Measurements from ENCODE around the gene ZNF488.
"Not testable (repeated sequence)": the region's sequence is repeated elsewhere in the genome, so short reads cannot be mapped to it uniquely, and the experiment has no call there.

The ZNF488 gene

GRCh38 chr10:47402641-47403301 is 18.7 kb upstream of the ZNF488 start:
- no peaks in the 10 kb centered on the region for H3K27me3 ChIP-seq (ENCODE audit: control insufficient read depth, insufficient read depth, low read length, poor library complexity, severe bottlenecking)
- H3K4me1 ChIP-seq (ENCODE audit: control insufficient read depth, insufficient read depth, low read length): peaks cover 22% of the 10 kb centered on the region
- H3K9me3 ChIP-seq (ENCODE audit: control insufficient read depth, low read length): no peaks in the 10 kb centered on the region
- H3K4me3 ChIP-seq (ENCODE audit: insufficient read depth, low read depth, low read length): no peak overlapping the region
- WGBS, 2 experiments: 28 to 33% methylated on average over 4 of the region's 4 CpGs
- H3K36me3 ChIP-seq (ENCODE audit: control insufficient read depth, insufficient read depth, low read length): no peaks in the 10 kb centered on the region
- H3K27ac ChIP-seq (ENCODE audit: insufficient read depth, low read depth, low read length, poor library complexity, severe bottlenecking): no peak overlapping the region

- WGBS, 2 experiments: 72 to 78% methylated on average over 10 of the region's 10 CpGs
- H3K9me3 ChIP-seq (ENCODE audit: control insufficient read depth, low read length): no peaks in the 10 kb centered on the region
- no peaks in the 10 kb centered on the region for H3K27me3 ChIP-seq (ENCODE audit: control insufficient read depth, insufficient read depth, low read length, poor library complexity, severe bottlenecking)
- no peaks in the 10 kb centered on the region for H3K36me3 ChIP-seq (ENCODE audit: control insufficient read depth, insufficient read depth, low read length)
- H3K4me3 ChIP-seq (ENCODE audit: insufficient read depth, low read depth, low read length): no peak overlapping the region
- H3K27ac ChIP-seq (ENCODE audit: insufficient read depth, low read depth, low read length, poor library complexity, severe bottlenecking): no peak overlapping the region
- peaks cover 22% of the 10 kb centered on the region for H3K4me1 ChIP-seq (ENCODE audit: control insufficient read depth, insufficient read depth, low read length)
These were observed 18.0 kb upstream of the ZNF488 start for GRCh38 chr10:47401874-47402640.

GRCh38 chr10:47401210-47401609 is 17.1 kb upstream of the ZNF488 start:
- H3K9me3 ChIP-seq (ENCODE audit: control insufficient read depth, low read length): no peaks in the 10 kb centered on the region
- no peaks in the 10 kb centered on the region for H3K36me3 ChIP-seq (ENCODE audit: control insufficient read depth, insufficient read depth, low read length)
- H3K4me3 ChIP-seq (ENCODE audit: insufficient read depth, low read depth, low read length): no peak overlapping the region
- 97% methylated on average over 4 of the region's 4 CpGs for WGBS, 2 experiments
- no peaks in the 10 kb centered on the region for H3K27me3 ChIP-seq (ENCODE audit: control insufficient read depth, insufficient read depth, low read length, poor library complexity, severe bottlenecking)
- no peak overlapping the region for H3K27ac ChIP-seq (ENCODE audit: insufficient read depth, low read depth, low read length, poor library complexity, severe bottlenecking)
- H3K4me1 ChIP-seq (ENCODE audit: control insufficient read depth, insufficient read depth, low read length): peaks cover 22% of the 10 kb centered on the region

GRCh38 chr10:47400786-47401185 is 16.7 kb upstream of the ZNF488 start:
- Histone ChIP-seq H3K4me1 (ENCODE audit: control insufficient read depth, insufficient read depth, low read length) (peaks cover 22% of the 10 kb centered on the region), H3K9me3 (ENCODE audit: control insufficient read depth, low read length) (no peaks in the 10 kb centered on the region), H3K27me3 (ENCODE audit: control insufficient read depth, insufficient read depth, low read length, poor library complexity, severe bottlenecking) (no peaks in the 10 kb centered on the region), H3K27ac (ENCODE audit: insufficient read depth, low read depth, low read length, poor library complexity, severe bottlenecking) (no peak overlapping the region), H3K4me3 (ENCODE audit: insufficient read depth, low read depth, low read length) (no peak overlapping the region), H3K36me3 (ENCODE audit: control insufficient read depth, insufficient read depth, low read length) (no peaks in the 10 kb centered on the region)
- 94 to 96% methylated on average over 3 of the region's 3 CpGs for WGBS, 2 experiments

- H3K9me3 ChIP-seq (ENCODE audit: control insufficient read depth, low read length): no peaks in the 10 kb centered on the region
- H3K4me1 ChIP-seq (ENCODE audit: control insufficient read depth, insufficient read depth, low read length): peaks cover 22% of the 10 kb centered on the region
- no peaks in the 10 kb centered on the region for H3K27me3 ChIP-seq (ENCODE audit: control insufficient read depth, insufficient read depth, low read length, poor library complexity, severe bottlenecking)
- 93 to 97% methylated on average over 2 of the region's 2 CpGs for WGBS, 2 experiments
- no peak overlapping the region for H3K4me3 ChIP-seq (ENCODE audit: insufficient read depth, low read depth, low read length)
- no peak overlapping the region for H3K27ac ChIP-seq (ENCODE audit: insufficient read depth, low read depth, low read length, poor library complexity, severe bottlenecking)
- H3K36me3 ChIP-seq (ENCODE audit: control insufficient read depth, insufficient read depth, low read length): no peaks in the 10 kb centered on the region
These were observed 16.2 kb upstream of the ZNF488 start for GRCh38 chr10:47400251-47400650.

- Histone ChIP-seq H3K4me3 (ENCODE audit: insufficient read depth, low read depth, low read length) (no peak overlapping the region), H3K27me3 (ENCODE audit: control insufficient read depth, insufficient read depth, low read length, poor library complexity, severe bottlenecking) (no peaks in the 10 kb centered on the region), H3K27ac (ENCODE audit: insufficient read depth, low read depth, low read length, poor library complexity, severe bottlenecking) (no peak overlapping the region), H3K36me3 (ENCODE audit: control insufficient read depth, insufficient read depth, low read length) (no peaks in the 10 kb centered on the region), H3K9me3 (ENCODE audit: control insufficient read depth, low read length) (no peaks in the 10 kb centered on the region), H3K4me1 (ENCODE audit: control insufficient read depth, insufficient read depth, low read length) (peaks cover 3% of the 10 kb centered on the region)
- 79 to 87% methylated on average over 6 of the region's 6 CpGs for WGBS, 2 experiments
These were observed 13.2 kb upstream of the ZNF488 start for GRCh38 chr10:47397256-47397655.

- no peaks in the 10 kb centered on the region for H3K27me3 ChIP-seq (ENCODE audit: control insufficient read depth, insufficient read depth, low read length, poor library complexity, severe bottlenecking)
- H3K9me3 ChIP-seq (ENCODE audit: control insufficient read depth, low read length): no peaks in the 10 kb centered on the region
- no peaks in the 10 kb centered on the region for H3K36me3 ChIP-seq (ENCODE audit: control insufficient read depth, insufficient read depth, low read length)
- H3K4me1 ChIP-seq (ENCODE audit: control insufficient read depth, insufficient read depth, low read length): no peaks in the 10 kb centered on the region
- no peak overlapping the region for H3K4me3 ChIP-seq (ENCODE audit: insufficient read depth, low read depth, low read length)
- no peak overlapping the region for H3K27ac ChIP-seq (ENCODE audit: insufficient read depth, low read depth, low read length, poor library complexity, severe bottlenecking)
These were observed 12.2 kb upstream of the ZNF488 start for GRCh38 chr10:47396311-47396717.

GRCh38 chr10:47389619-47390018 is 5.5 kb upstream of the ZNF488 start:
- Histone ChIP-seq H3K4me3 (ENCODE audit: insufficient read depth, low read depth, low read length) (no peak overlapping the region), H3K9me3 (ENCODE audit: control insufficient read depth, low read length) (no peaks in the 10 kb centered on the region), H3K36me3 (ENCODE audit: control insufficient read depth, insufficient read depth, low read length) (no peaks in the 10 kb centered on the region), H3K27me3 (ENCODE audit: control insufficient read depth, insufficient read depth, low read length, poor library complexity, severe bottlenecking) (peaks cover 12% of the 10 kb centered on the region), H3K27ac (ENCODE audit: insufficient read depth, low read depth, low read length, poor library complexity, severe bottlenecking) (no peak overlapping the region), H3K4me1 (ENCODE audit: control insufficient read depth, insufficient read depth, low read length) (peaks cover 4% of the 10 kb centered on the region)
- WGBS, 2 experiments: 93 to 97% methylated on average over 3 of the region's 3 CpGs

GRCh38 chr10:47388879-47389278 is 4.8 kb upstream of the ZNF488 start:
- no peak overlapping the region for H3K4me3 ChIP-seq (ENCODE audit: insufficient read depth, low read depth, low read length)
- H3K4me1 ChIP-seq (ENCODE audit: control insufficient read depth, insufficient read depth, low read length): peaks cover 5% of the 10 kb centered on the region
- 85 to 99% methylated on average over 4 of the region's 4 CpGs for WGBS, 2 experiments

GRCh38 chr10:47386104-47386503 is 2.0 kb upstream of the ZNF488 start:
- H3K36me3 ChIP-seq (ENCODE audit: control insufficient read depth, insufficient read depth, low read length); H3K9me3 ChIP-seq (ENCODE audit: control insufficient read depth, low read length); H3K4me1 ChIP-seq (ENCODE audit: control insufficient read depth, insufficient read depth, low read length); H3K27ac ChIP-seq (ENCODE audit: insufficient read depth, low read depth, low read length, poor library complexity, severe bottlenecking); H3K4me3 ChIP-seq (ENCODE audit: insufficient read depth, low read depth, low read length): not testable (repeated sequence)
- H3K27me3 ChIP-seq (ENCODE audit: control insufficient read depth, insufficient read depth, low read length, poor library complexity, severe bottlenecking): peaks cover 43% of the 10 kb centered on the region
- WGBS, 2 experiments: 90 to 96% methylated on average over 2 of the region's 2 CpGs

More at GRCh38 chr10:47388879-47389278, 4.8 kb upstream of the ZNF488 start:
- Histone ChIP-seq H3K27ac (ENCODE audit: insufficient read depth, low read depth, low read length, poor library complexity, severe bottlenecking) (no peak overlapping the region), H3K36me3 (ENCODE audit: control insufficient read depth, insufficient read depth, low read length) (no peaks in the 10 kb centered on the region), H3K27me3 (ENCODE audit: control insufficient read depth, insufficient read depth, low read length, poor library complexity, severe bottlenecking) (peaks cover 20% of the 10 kb centered on the region), H3K9me3 (ENCODE audit: control insufficient read depth, low read length) (no peaks in the 10 kb centered on the region)
